HG02885 (cell line): ENCODE measurements around the gene IKZF2.
"Not testable (repeated sequence)": the region's sequence is repeated elsewhere in the genome, so short reads cannot be mapped to it uniquely, and the experiment has no call there.

Source experiments
- ATAC-seq: cut with Tn5 transposase; IDR thresholded peaks from one replicate; pipeline ENCODE4 v1.9.1; 2021; ENCODE audit warnings: mild to moderate bottlenecking; ENCODE audit not compliant: unreplicated experiment, poor library complexity

Gene IKZF2

GRCh38 chr2:213064099-213064498 lies 87.3 kb downstream of the IKZF2 start:
- ATAC-seq, result no peak

GRCh38 chr2:213057977-213058376 lies 93.4 kb downstream of the IKZF2 start:
- ATAC-seq, result no peak

- no peak for ATAC-seq
These were observed 105.0 kb downstream of the IKZF2 start for GRCh38 chr2:213046431-213046830.

- no peak for ATAC-seq
These were observed 107.8 kb downstream of the IKZF2 start for GRCh38 chr2:213043566-213043965.

GRCh38 chr2:213042262-213042661 lies 109.2 kb downstream of the IKZF2 start:
- ATAC-seq, result no peak

- ATAC-seq, result no peak
These were observed 114.6 kb downstream of the IKZF2 start for GRCh38 chr2:213036836-213037235.

GRCh38 chr2:213034585-213034984 lies 116.8 kb downstream of the IKZF2 start:
- ATAC-seq, result no peak

- no peak for ATAC-seq
These were observed 118.8 kb downstream of the IKZF2 start for GRCh38 chr2:213032607-213033006.

GRCh38 chr2:213022987-213023386 lies 128.4 kb downstream of the IKZF2 start:
- ATAC-seq, result peak; percentile 66

GRCh38 chr2:213021971-213022899 lies 129.2 kb downstream of the IKZF2 start:
- ATAC-seq, result peak; percentile 82

- not testable (repeated sequence) for ATAC-seq
These were observed 130.5 kb downstream of the IKZF2 start for GRCh38 chr2:213020913-213021312.

- no peak for ATAC-seq
These were observed 131.1 kb downstream of the IKZF2 start for GRCh38 chr2:213020268-213020667.

GRCh38 chr2:213019368-213019767 lies 132.0 kb downstream of the IKZF2 start:
- ATAC-seq, result no peak

- ATAC-seq, result no peak
These were observed 133.0 kb downstream of the IKZF2 start for GRCh38 chr2:213018340-213018901.

- no peak for ATAC-seq
These were observed 134.0 kb downstream of the IKZF2 start for GRCh38 chr2:213017404-213017803.

GRCh38 chr2:213016984-213017351 lies 134.4 kb downstream of the IKZF2 start:
- no peak for ATAC-seq

GRCh38 chr2:213016166-213016983 lies 135.0 kb downstream of the IKZF2 start:
- peak; percentile 40 for ATAC-seq

GRCh38 chr2:213015387-213016165 lies 135.8 kb downstream of the IKZF2 start:
- ATAC-seq, result peak; percentile 84

GRCh38 chr2:213013979-213014378 lies 137.4 kb downstream of the IKZF2 start:
- no peak for ATAC-seq

- ATAC-seq, result no peak
These were observed 139.9 kb downstream of the IKZF2 start for GRCh38 chr2:213011505-213011904.
